Pancreas (tissue), 10 donors: ENCODE data around the gene IL5RA. TPM values are rescaled to one million over a fixed set of nuclear protein-coding genes. Genes with fewer than 3 reads are reported as not detected.

ENCODE experiments used
- ATAC-seq, 4 donors: fragments of 200-7000 bp; cut with Tn5 transposase; one replicate each; pipeline versions ENCODE4 v1.8.0 to v1.9.1; 2020; ENCODE audit warnings: mild to moderate bottlenecking in 4 of 4, moderate library complexity in 4 of 4
- DNase-seq, 6 donors: peaks; one replicate each; pipeline ENCODE4 v3.0.0-alpha.2; 2020
- FAIRE-seq: peaks from 2 replicates; lab custom pipeline; 2012; peaks lifted over from hg19 to GRCh38; lab: Jason Lieb, UNC
- H3K27ac ChIP-seq, 4 donors: fragments of 200-600 bp; sonication (generic); 1 replicate in 3 of 4; 2 replicates in 1 of 4; pipeline versions ENCODE4 v1.5.0 to v1.8.0; 2020
- H3K27me3 ChIP-seq, 4 donors: fragments of 200-600 bp; one replicate each; pipeline ENCODE4 v1.8.0; 2021
- H3K36me3 ChIP-seq, 3 donors: fragments of 200-600 bp; sonication (generic) in 1 of 3; one replicate each; pipeline versions ENCODE4 v1.5.0 to v1.8.0; 2020 to 2021
- H3K4me1 ChIP-seq, 3 donors: fragments of 200-600 bp; one replicate each; pipeline ENCODE4 v1.8.0; 2021
- H3K4me3 ChIP-seq, 4 donors: fragments of 200-600 bp; sonication (generic) in 2 of 4; one replicate each; pipeline versions ENCODE4 v1.5.0 to v1.8.0; 2020 to 2021
- H3K9me3 ChIP-seq, 4 donors: fragments of 200-600 bp; one replicate each; pipeline ENCODE4 v1.8.0; 2021
- WGBS, 2 donors: extraction: QIAGEN DNeasy Blood & Tissue Kit; methylation state at CpG; one replicate each; pipeline ENCODE4 v1.1.7; 2013; 5-methylcytosine and 5-hydroxymethylcytosine counted together
- intact Hi-C, 3 donors: fragments of 100-400 bp; cut with DNase I; formaldehyde crosslinking; loops; one replicate each; pipeline versions ENCODE4 v1.11.1 to v1.14.2; 2022
- polyA plus RNA-seq, 2 donors: library from polyadenylated mRNA; stranded (reverse); fragments of 200-250 nt; gene quantifications; one replicate each; pipeline ENCODE4 v1.2.3, GENCODE V29; 2013
- total RNA-seq, 6 donors: library from RNA; stranded (reverse); fragmentation: NEBNext Ultra II Directional in 4 of 6; extraction: Animal tissue kit (Norgen Biotek cat#: 25700) in 4 of 6; gene quantifications; one replicate each; pipeline versions ENCODE4 v1.2.1 to v1.2.4, GENCODE V29; 2021 to 2023
- TF ChIP-seq, protein P1 (sequence below), 4 donors: fragments of 200-600 bp; sonication (generic) in 3 of 4; IDR thresholded peaks; one replicate each; pipeline versions ENCODE4 v1.5.0 to v1.8.0; 2021; ENCODE audit warnings: antibody characterized with exemption in 4 of 4
- donor health status: healthy with polysubstance abuse.
- donor health status: DM: no; HTN: no; CAD: no; lungs with moderate emphysema.
- donor health status: DM: no; HTN: no; CAD: no.
- donor health status: control.
- donor health status: control.
- donor health status: Bipolar disorder and iron deficiency.
- donor health status: DM: yes; HTN: yes; CAD: no.
- donor health status: DM: no; HTN: no; CAD: no.
- donor health status: DM: no; HTN: no; CAD: no.
- donor health status: DM: yes; HTN: yes; CAD: no.

Gene IL5RA
- total and polyA plus RNA-seq, 8 donors: 0.04 to 0.35 (median 0.14) TPM; not detected in 3

DNA sequence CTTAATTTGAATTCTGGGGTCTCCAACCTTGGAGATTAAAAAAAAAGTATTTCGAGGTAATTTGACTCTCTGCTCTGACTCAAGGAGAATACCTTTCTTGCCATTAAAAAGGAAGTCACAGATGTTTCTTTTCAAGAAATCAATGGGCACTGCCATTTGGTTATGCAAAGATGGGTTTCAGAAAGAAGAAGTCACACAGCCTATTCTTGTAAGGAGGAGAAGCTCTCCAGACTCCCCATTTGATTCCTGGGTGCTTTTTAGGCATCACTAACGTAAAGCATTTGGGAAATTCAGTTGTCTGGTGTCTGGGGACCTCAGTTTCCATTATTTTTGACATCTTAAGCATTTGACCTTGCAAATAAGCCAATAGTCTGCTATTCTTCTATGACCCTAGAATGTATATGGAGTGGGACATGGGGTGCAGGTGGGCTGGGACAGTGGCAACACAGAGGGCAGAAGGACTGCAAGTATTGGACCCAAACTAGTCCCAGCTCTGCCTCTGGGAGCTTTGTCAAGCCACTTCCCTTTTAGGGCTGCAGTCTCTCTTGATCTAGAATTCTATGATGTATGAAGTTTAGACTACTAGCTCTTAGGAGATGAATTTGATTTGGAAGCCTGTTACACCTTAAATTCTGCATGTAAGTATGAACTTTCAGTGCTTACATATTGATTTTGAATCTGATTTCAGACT, 27.8 kb downstream of the IL5RA start:
- no peak for DNase-seq
- no peak for ATAC-seq
- FAIRE-seq: no peak
- H3K4me3 ChIP-seq: no peak overlapping the region
- no peaks in the 10 kb centered on the region for H3K9me3 ChIP-seq
- intact Hi-C loops: no loop called here
- H3K27ac ChIP-seq: no peak overlapping the region
- WGBS, 2 donors: 45 to 52% methylated on average over 2 of the region's 2 CpGs
- no peaks in the 10 kb centered on the region for H3K4me1 ChIP-seq
- TF ChIP-seq, protein P1, sequence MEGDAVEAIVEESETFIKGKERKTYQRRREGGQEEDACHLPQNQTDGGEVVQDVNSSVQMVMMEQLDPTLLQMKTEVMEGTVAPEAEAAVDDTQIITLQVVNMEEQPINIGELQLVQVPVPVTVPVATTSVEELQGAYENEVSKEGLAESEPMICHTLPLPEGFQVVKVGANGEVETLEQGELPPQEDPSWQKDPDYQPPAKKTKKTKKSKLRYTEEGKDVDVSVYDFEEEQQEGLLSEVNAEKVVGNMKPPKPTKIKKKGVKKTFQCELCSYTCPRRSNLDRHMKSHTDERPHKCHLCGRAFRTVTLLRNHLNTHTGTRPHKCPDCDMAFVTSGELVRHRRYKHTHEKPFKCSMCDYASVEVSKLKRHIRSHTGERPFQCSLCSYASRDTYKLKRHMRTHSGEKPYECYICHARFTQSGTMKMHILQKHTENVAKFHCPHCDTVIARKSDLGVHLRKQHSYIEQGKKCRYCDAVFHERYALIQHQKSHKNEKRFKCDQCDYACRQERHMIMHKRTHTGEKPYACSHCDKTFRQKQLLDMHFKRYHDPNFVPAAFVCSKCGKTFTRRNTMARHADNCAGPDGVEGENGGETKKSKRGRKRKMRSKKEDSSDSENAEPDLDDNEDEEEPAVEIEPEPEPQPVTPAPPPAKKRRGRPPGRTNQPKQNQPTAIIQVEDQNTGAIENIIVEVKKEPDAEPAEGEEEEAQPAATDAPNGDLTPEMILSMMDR (IDR thresholded peaks at IDR 0.05): no peak
- H3K27me3 ChIP-seq: no peaks in the 10 kb centered on the region
- no peaks in the 10 kb centered on the region for H3K36me3 ChIP-seq

DNA sequence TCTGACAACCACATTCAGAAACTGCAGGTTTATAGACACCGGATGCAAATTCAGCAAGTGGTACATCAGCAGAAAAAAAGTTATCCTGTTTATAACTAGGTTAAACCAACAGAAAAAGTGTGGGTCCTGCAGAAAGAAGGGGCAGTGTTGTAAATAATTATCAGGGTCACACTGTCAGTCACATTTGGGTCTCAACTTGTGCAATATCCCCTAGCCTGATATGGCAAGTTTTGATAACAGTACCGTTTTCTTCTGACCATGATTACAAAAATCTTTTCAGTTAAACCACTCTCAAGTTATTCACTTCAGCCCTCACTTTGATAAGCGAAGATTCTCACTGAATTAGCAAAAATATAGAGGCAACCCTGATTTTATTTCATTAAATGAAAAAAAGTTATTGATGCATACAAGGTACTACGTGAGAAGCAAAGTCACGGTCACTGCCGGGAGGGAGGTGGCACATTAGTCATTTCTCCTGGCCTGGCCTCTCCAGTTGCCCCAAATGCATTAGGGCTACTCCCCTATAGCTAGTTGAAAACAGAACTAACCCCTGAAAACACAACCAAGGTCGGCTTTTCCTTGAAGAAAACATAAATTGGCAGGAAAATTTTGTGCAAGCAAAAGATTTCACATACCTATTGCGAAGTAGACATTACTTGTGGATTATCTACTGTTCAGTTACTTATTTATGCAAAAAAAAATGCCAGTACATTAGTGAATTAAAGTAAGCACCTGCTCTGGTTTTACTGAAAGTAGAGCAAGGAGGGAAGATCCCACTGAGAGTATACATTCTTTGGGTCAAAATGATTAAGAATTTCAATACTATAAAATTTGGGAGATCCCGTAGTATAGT, 28.6 kb downstream of the IL5RA start:
- TF ChIP-seq, protein P1 (IDR thresholded peaks at IDR 0.05): no peak
- 53 to 64% methylated on average over 9 of the region's 9 CpGs for WGBS, 2 donors

DNA sequence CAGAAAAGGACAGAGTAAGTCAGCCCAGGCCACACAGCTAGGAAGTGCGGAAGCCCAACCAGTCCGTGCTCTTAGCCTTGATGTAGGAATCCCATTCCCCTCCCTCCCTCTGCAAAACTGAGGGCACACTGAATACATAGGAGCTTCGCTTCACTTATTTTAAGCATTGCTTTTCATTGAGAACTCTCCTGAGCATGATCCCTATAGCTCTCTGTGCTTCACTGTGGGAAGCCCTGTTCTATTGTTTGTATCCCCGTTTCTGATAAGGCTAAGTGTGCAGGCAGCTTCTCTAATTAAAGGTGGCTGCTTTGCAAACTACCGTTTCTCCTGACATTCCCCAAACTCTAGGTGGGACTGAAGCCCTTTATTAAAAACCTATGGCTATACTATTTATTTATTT, 29.9 kb downstream of the IL5RA start:
- no peaks in the 10 kb centered on the region for H3K4me1 ChIP-seq
- ATAC-seq (no peak), DNase-seq (no peak), FAIRE-seq (no peak)
- WGBS, 2 donors: 43 to 48% methylated on average over 5 of the region's 5 CpGs
- no peak overlapping the region for H3K4me3 ChIP-seq
- intact Hi-C loops: no loop called here
- H3K9me3 ChIP-seq: no peaks in the 10 kb centered on the region
- H3K27ac ChIP-seq: no peak overlapping the region
- no peaks in the 10 kb centered on the region for H3K27me3 ChIP-seq
- H3K36me3 ChIP-seq: no peaks in the 10 kb centered on the region
- TF ChIP-seq, protein P1 (IDR thresholded peaks at IDR 0.05): no peak

More for the DNA sequence above, 28.6 kb downstream of the IL5RA start:
- Histone ChIP-seq H3K9me3 (no peaks in the 10 kb centered on the region), H3K27me3 (no peaks in the 10 kb centered on the region), H3K4me3 (no peak overlapping the region), H3K27ac (no peak overlapping the region), H3K4me1 (no peaks in the 10 kb centered on the region), H3K36me3 (no peaks in the 10 kb centered on the region)
- FAIRE-seq: no peak
- intact Hi-C loops: no loop called here
- ATAC-seq: no peak
- no peak for DNase-seq

DNA sequence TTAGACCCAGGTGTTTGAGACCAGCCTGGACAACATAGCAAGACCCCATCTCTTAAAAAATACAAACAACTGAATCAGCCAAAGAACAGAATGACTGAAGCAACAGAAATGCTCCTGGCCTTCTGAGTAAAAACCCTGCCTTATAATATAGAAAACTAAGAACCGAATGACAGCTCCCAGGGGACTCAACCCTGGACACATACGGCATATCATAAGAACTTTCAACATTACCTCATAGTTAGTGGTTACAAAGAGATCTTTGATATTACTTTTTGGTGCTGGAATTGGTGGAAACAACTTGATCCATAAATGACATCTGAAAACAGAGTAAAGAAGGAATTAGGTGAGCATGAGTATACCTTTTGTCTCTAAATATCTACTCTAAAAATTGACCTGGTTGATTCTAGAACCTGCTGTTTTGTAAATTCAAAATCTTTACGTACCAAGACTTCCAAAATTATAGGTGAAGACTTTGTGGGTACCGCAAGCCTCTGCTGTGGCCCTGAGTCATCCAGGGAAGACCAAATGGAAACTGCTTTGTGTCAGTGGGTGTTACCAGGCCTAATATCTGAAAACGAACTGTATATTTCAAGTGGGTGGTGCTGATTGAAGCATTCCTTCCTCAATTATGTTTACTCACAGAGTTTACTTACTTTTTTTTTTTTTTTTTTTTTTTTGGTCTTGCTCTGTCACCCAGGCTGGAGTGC, 35.5 kb downstream of the IL5RA start:
- TF ChIP-seq, protein P1 (IDR thresholded peaks at IDR 0.05): no peak
- FAIRE-seq: no peak
- ATAC-seq: no peak
- intact Hi-C loops: no loop called here
- no peak for DNase-seq
- no peaks in the 10 kb centered on the region for H3K27me3 ChIP-seq
- no peak overlapping the region for H3K4me3 ChIP-seq
- no peaks in the 10 kb centered on the region for H3K4me1 ChIP-seq
- H3K9me3 ChIP-seq: no peaks in the 10 kb centered on the region
- no peaks in the 10 kb centered on the region for H3K36me3 ChIP-seq
- 59 to 68% methylated on average over 5 of the region's 5 CpGs for WGBS, 2 donors
- no peak overlapping the region for H3K27ac ChIP-seq
